Astrocyte (in vitro differentiated cells and primary cell): ENCODE data around the gene TTC31. TPM values are rescaled to one million over a fixed set of nuclear protein-coding genes. Genes with fewer than 3 reads are reported as not detected.

Source experiments
- DNase-seq: peaks from one replicate; pipeline ENCODE4 v3.0.0-alpha.2; 2010; ENCODE audit warnings: low read depth
- FAIRE-seq: peaks from 2 replicates; lab custom pipeline; 2011; peaks lifted over from hg19 to GRCh38; lab: Jason Lieb, UNC
- H2AFZ ChIP-seq: 2 replicates; pipeline ENCODE4 v1.6.0; 2012; ENCODE audit warnings: low read depth, low read length, inconsistent platforms
- H3K27ac ChIP-seq: 2 replicates; pipeline ENCODE4 v1.5.1; 2011; ENCODE audit warnings: low read depth, low read length, inconsistent platforms
- H3K27me3 ChIP-seq: 2 replicates; pipeline ENCODE4 v1.6.0; 2011; ENCODE audit warnings: low read length, inconsistent platforms; ENCODE audit not compliant: insufficient read depth
- H3K36me3 ChIP-seq: 2 replicates; pipeline ENCODE4 v1.5.1; 2011; ENCODE audit warnings: low read length, inconsistent platforms; ENCODE audit not compliant: insufficient read depth
- H3K4me1 ChIP-seq: 2 replicates; pipeline ENCODE4 v1.5.1; 2011; ENCODE audit warnings: low read length, inconsistent platforms; ENCODE audit not compliant: insufficient read depth
- H3K4me2 ChIP-seq: 2 replicates; pipeline ENCODE4 v1.6.0; 2012; ENCODE audit warnings: low read length, inconsistent platforms
- H3K4me3 ChIP-seq: 2 replicates; pipeline ENCODE4 v1.5.1; 2011; ENCODE audit warnings: low read depth, mild to moderate bottlenecking, low read length, inconsistent platforms; ENCODE audit not compliant: insufficient read depth
- H3K79me2 ChIP-seq: 2 replicates; pipeline ENCODE4 v1.6.0; 2012; ENCODE audit warnings: mild to moderate bottlenecking, low read length, inconsistent platforms; ENCODE audit not compliant: insufficient read depth
- H3K9ac ChIP-seq: 2 replicates; pipeline ENCODE4 v1.6.0; 2012; ENCODE audit warnings: mild to moderate bottlenecking, low read length, inconsistent platforms
- H3K9me3 ChIP-seq: 2 replicates; pipeline ENCODE4 v1.5.1; 2012; ENCODE audit warnings: low read depth, mild to moderate bottlenecking, low read length, inconsistent platforms; ENCODE audit not compliant: insufficient read depth
- H4K20me1 ChIP-seq: 2 replicates; pipeline ENCODE4 v1.6.0; 2012; ENCODE audit warnings: low read length, inconsistent platforms; ENCODE audit not compliant: insufficient read depth
- H3K27ac Mint-ChIP-seq: one replicate; pipeline ENCODE4 v1.8.0; 2021; ENCODE audit warnings: mild to moderate bottlenecking, mixed read lengths; ENCODE audit not compliant: unreplicated experiment
- H3K27me3 Mint-ChIP-seq: one replicate; pipeline ENCODE4 v1.8.0; 2021; ENCODE audit warnings: low read depth, mixed read lengths; ENCODE audit not compliant: unreplicated experiment
- H3K36me3 Mint-ChIP-seq: one replicate; pipeline ENCODE4 v1.8.0; 2021; ENCODE audit warnings: low read depth, mixed read lengths; ENCODE audit not compliant: unreplicated experiment
- H3K4me1 Mint-ChIP-seq: one replicate; pipeline ENCODE4 v1.8.0; 2021; ENCODE audit warnings: low read depth, mixed read lengths; ENCODE audit not compliant: unreplicated experiment
- H3K4me3 Mint-ChIP-seq: one replicate; pipeline ENCODE4 v1.8.0; 2021; ENCODE audit warnings: mild to moderate bottlenecking, moderate library complexity, mixed read lengths; ENCODE audit not compliant: unreplicated experiment
- H3K9me3 Mint-ChIP-seq: one replicate; pipeline ENCODE4 v1.8.0; 2021; ENCODE audit warnings: mild to moderate bottlenecking, mixed read lengths; ENCODE audit not compliant: unreplicated experiment
- EZH2 ChIP-seq: IDR thresholded peaks from 2 replicates; pipeline ENCODE4 v1.6.1; 2012; ENCODE audit warnings: mild to moderate bottlenecking, low read length, inconsistent platforms; ENCODE audit not compliant: insufficient read depth
- total RNA-seq: library from RNA; stranded (reverse); gene quantifications from 2 replicates; pipeline ENCODE4 v1.2.1, GENCODE V29; 2021
- TF ChIP-seq, protein P1 (sequence below): IDR thresholded peaks from 2 replicates; pipeline ENCODE4 v1.5.1; 2011; ENCODE audit warnings: low read depth, mild to moderate bottlenecking, inconsistent platforms, low read length, moderate library complexity; ENCODE audit not compliant: insufficient read depth

Gene TTC31
- total RNA-seq, 1 donor from 2014 or later: 12.0 TPM

DNA sequence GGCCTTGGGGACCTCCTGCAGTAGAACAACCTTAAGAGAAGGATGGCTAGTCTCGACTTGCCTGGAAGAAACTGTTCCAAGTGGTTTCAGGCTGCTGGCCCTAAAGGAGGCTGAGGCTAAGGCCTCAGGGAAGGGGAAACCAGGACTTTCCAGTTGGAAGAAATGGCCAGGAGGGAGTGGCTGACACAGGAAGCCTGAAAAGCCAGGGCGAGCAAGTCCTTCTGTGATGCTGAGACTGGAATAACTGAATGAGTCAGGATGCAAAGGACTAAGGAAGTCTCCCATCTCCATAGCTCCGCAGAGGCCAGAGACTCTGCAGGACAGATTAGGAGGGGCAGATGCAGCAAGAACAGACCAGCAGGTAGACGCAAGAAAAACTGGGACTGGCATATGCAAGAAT, 54.3 kb downstream of the TTC31 start:
- peak overlapping the region; percentile 22 for H3K4me3 Mint-ChIP-seq
- no peaks in the 10 kb centered on the region for H3K79me2 ChIP-seq
- H3K4me1 ChIP-seq: no peaks in the 10 kb centered on the region
- H3K4me1 Mint-ChIP-seq: peaks cover 3% of the 10 kb centered on the region
- FAIRE-seq (no peak), DNase-seq (no peak)
- H2AFZ ChIP-seq: no peak overlapping the region
- H3K9me3 Mint-ChIP-seq: no peaks in the 10 kb centered on the region
- TF ChIP-seq EZH2: no peak
- TF ChIP-seq, protein P1, sequence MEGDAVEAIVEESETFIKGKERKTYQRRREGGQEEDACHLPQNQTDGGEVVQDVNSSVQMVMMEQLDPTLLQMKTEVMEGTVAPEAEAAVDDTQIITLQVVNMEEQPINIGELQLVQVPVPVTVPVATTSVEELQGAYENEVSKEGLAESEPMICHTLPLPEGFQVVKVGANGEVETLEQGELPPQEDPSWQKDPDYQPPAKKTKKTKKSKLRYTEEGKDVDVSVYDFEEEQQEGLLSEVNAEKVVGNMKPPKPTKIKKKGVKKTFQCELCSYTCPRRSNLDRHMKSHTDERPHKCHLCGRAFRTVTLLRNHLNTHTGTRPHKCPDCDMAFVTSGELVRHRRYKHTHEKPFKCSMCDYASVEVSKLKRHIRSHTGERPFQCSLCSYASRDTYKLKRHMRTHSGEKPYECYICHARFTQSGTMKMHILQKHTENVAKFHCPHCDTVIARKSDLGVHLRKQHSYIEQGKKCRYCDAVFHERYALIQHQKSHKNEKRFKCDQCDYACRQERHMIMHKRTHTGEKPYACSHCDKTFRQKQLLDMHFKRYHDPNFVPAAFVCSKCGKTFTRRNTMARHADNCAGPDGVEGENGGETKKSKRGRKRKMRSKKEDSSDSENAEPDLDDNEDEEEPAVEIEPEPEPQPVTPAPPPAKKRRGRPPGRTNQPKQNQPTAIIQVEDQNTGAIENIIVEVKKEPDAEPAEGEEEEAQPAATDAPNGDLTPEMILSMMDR: no peak
- H3K36me3 Mint-ChIP-seq: peaks cover 10% of the 10 kb centered on the region
- peaks cover 9% of the 10 kb centered on the region for H4K20me1 ChIP-seq
- H3K9me3 ChIP-seq: no peaks in the 10 kb centered on the region
- H3K4me2 ChIP-seq: no peak overlapping the region
- peaks cover 3% of the 10 kb centered on the region for H3K27me3 Mint-ChIP-seq
- no peak overlapping the region for H3K9ac ChIP-seq
- H3K27ac Mint-ChIP-seq: no peak overlapping the region
- H3K36me3 ChIP-seq: peaks cover 11% of the 10 kb centered on the region
- no peaks in the 10 kb centered on the region for H3K27me3 ChIP-seq
- H3K4me3 ChIP-seq: no peak overlapping the region
- no peak overlapping the region for H3K27ac ChIP-seq

DNA sequence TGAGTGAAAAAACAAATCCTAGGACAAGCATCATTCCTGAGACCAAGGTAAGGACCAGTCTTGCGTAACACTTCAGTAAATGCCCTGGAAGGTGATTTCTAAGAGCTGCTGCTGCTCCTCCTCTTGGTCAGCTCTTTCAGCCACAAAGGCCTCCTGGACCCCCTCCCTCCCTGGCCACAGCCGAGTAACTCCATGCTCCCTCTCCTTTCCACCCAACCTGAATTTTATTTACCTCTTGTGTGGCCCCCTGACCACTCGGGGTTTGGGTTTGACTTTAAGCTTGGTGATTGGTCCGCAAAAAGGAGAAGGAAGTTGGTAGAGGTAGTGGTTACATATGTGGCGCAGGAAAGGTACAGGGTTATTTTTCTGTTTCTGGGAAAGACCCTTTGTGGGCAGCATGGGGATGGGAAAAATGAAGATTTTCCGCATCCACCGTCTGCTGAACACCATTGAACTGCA, 56.0 kb downstream of the TTC31 start:
- no peaks in the 10 kb centered on the region for H3K9me3 Mint-ChIP-seq
- H3K4me3 Mint-ChIP-seq: no peak overlapping the region
- FAIRE-seq: no peak

DNA sequence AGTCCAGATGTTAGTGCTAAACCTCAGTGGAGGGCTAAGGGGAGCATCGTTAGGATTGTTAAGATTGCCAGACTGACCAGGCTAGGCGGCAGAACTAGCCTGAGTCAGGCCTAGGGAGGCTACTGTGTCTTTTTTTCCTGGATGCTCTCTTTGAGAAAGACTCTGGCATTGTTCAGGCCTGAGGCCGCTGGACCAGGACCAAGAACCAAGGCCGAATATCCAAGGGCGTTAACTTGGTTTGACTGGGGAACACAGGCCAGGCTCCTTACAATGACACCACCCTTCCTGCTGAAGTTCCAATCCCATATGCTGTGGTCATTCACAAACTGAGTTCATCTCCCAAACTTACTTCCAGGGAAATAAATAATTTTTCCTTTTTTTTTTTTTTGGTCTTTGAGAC, 57.4 kb downstream of the TTC31 start:
- Mint-ChIP-seq H3K27me3 (peaks cover 3% of the 10 kb centered on the region), H3K4me3 (no peak overlapping the region)
- no peak overlapping the region for H3K4me2 ChIP-seq

More for the DNA sequence above, 56.0 kb downstream of the TTC31 start:
- Histone ChIP-seq H4K20me1 (no peaks in the 10 kb centered on the region), H3K27me3 (no peaks in the 10 kb centered on the region), H3K4me3 (no peak overlapping the region), H3K9me3 (no peaks in the 10 kb centered on the region), H2AFZ (no peak overlapping the region), H3K79me2 (no peaks in the 10 kb centered on the region), H3K9ac (no peak overlapping the region), H3K27ac (no peak overlapping the region), H3K36me3 (peaks cover under 1% of the 10 kb centered on the region), H3K4me1 (no peaks in the 10 kb centered on the region), H3K4me2 (no peak overlapping the region)
- TF ChIP-seq EZH2: no peak
- TF ChIP-seq, protein P1: no peak
- peaks cover 2% of the 10 kb centered on the region for H3K36me3 Mint-ChIP-seq
- H3K27ac Mint-ChIP-seq: no peak overlapping the region
- H3K27me3 Mint-ChIP-seq: peaks cover 3% of the 10 kb centered on the region
- DNase-seq: no peak
- peaks cover 3% of the 10 kb centered on the region for H3K4me1 Mint-ChIP-seq

More for the DNA sequence above, 57.4 kb downstream of the TTC31 start:
- H3K9me3 ChIP-seq: no peaks in the 10 kb centered on the region
- H2AFZ ChIP-seq: no peak overlapping the region
- no peak for TF ChIP-seq EZH2
- TF ChIP-seq, protein P1: no peak
- H3K27ac ChIP-seq: no peak overlapping the region
- Mint-ChIP-seq H3K4me1 (peaks cover 3% of the 10 kb centered on the region), H3K27ac (no peak overlapping the region), H3K36me3 (no peaks in the 10 kb centered on the region), H3K9me3 (no peaks in the 10 kb centered on the region)
- FAIRE-seq: no peak
- no peaks in the 10 kb centered on the region for H3K4me1 ChIP-seq
- H3K36me3 ChIP-seq: no peaks in the 10 kb centered on the region
- H3K9ac ChIP-seq: no peak overlapping the region
- H3K79me2 ChIP-seq: no peaks in the 10 kb centered on the region
- no peaks in the 10 kb centered on the region for H3K27me3 ChIP-seq
- no peak overlapping the region for H3K4me3 ChIP-seq
- DNase-seq: no peak
- H4K20me1 ChIP-seq: no peaks in the 10 kb centered on the region
